Measurements from ENCODE around the gene SURF2. TPM values are rescaled to one million over a fixed set of nuclear protein-coding genes. Genes with fewer than 3 reads are reported as not detected.
A peak's percentile ranks its signal among the peaks of the same experiment; 100 is the strongest.

The SURF2 gene
- total and polyA plus RNA-seq, 9 of the 15 experiments (the other 6 are each of a cell fraction or from before 2014, with no cell fraction given), result 5.5 to 82.5 (median 21.3) TPM

DNA sequence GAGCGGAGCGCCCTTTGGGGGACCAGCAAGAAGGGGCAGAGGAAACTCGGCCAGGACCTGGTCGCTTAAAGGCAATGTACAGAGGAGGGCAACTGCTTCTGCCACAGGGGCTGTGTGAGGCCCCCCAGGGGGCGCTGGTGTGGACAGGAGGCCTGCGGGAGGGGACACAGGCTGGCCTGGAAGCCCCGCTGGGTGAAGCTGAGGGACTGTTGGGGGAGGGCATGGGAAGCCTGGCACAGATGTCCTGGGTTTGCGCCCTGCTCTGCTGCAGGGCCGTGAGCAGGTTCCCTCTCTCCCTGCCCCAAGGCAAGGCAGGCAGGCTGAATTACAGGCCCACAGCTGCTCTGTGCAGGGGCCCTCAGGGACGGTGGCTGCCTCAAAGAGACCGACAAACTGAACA, 13.8 kb upstream of the SURF2 start:
- H3K9me3 ChIP-seq (replicated peaks; ENCODE audit: control insufficient read depth, insufficient read depth, low read depth, low read length), result no peaks in the 10 kb centered on the region
- peaks cover 82% of the 10 kb centered on the region for H3K36me3 ChIP-seq (ENCODE audit: control insufficient read depth, insufficient read depth, low read length)
- WGBS (ENCODE audit: insufficient coverage, low coverage, missing lambda C conversion rate), result 82% methylated on average over 10 of the region's 11 CpGs
- ChIA-PET POLR2A (interaction anchor here (0.9 to 1.8 kb wide), 5 partner anchors 9 to 64 kb away, joined by 3 to 5 read pairs (median 5); no protein-coding TSS in a partner anchor), CTCF (ENCODE audit: low intra/inter-chr PET ratio) (no interaction called here)
- ATAC-seq, result peak; percentile 36
- H3K27ac ChIP-seq (ENCODE audit: extremely low read depth, low read depth, low read length), result no peak overlapping the region
- peak overlapping the region in 1 of 2 experiments; percentile 61; a peak in 1 of 4 replicates for H3K9ac ChIP-seq (ENCODE audit: insufficient read depth in 1 of 2, low read depth in 2 of 2, low read length in 2 of 2)
- BruUV-seq (replicated peaks), result no TSS peak
- H4K20me1 ChIP-seq (replicated peaks; ENCODE audit: control insufficient read depth, insufficient read depth, low read length), result peaks cover 2% of the 10 kb centered on the region; the same call in 1 of the 2 replicates
- no peaks in the 10 kb centered on the region for H3K27me3 ChIP-seq (ENCODE audit: control insufficient read depth in 2 of 2, insufficient read depth in 2 of 2, low read length in 2 of 2)
- no peak overlapping the region for H2AFZ ChIP-seq (ENCODE audit: low read depth, low read length)
- in situ Hi-C loops (cut with MboI) (no loop called here), intact Hi-C loops (cut with micrococcal nuclease) (no loop called here)
- H3K4me3 ChIP-seq, result no peak overlapping the region
- no peak overlapping the region for H3K4me2 ChIP-seq (ENCODE audit: insufficient read depth, low read length)
- no peak for FAIRE-seq
- DNase-seq (ENCODE audit: extremely low read depth in 1 of 4, low spot score in 3 of 4), result no peak
- TF ChIP-seq, protein P1, sequence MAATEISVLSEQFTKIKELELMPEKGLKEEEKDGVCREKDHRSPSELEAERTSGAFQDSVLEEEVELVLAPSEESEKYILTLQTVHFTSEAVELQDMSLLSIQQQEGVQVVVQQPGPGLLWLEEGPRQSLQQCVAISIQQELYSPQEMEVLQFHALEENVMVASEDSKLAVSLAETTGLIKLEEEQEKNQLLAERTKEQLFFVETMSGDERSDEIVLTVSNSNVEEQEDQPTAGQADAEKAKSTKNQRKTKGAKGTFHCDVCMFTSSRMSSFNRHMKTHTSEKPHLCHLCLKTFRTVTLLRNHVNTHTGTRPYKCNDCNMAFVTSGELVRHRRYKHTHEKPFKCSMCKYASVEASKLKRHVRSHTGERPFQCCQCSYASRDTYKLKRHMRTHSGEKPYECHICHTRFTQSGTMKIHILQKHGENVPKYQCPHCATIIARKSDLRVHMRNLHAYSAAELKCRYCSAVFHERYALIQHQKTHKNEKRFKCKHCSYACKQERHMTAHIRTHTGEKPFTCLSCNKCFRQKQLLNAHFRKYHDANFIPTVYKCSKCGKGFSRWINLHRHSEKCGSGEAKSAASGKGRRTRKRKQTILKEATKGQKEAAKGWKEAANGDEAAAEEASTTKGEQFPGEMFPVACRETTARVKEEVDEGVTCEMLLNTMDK (IDR thresholded peaks at IDR 0.05; ENCODE audit: borderline replicate concordance, insufficient read depth, low read depth, low read length, poor library complexity, severe bottlenecking), result peak; percentile 81
- TF ChIP-seq JUND (IDR thresholded peaks at IDR 0.05; ENCODE audit: borderline replicate concordance, low read depth, low read length) (no peak), JUND (tag; IDR thresholded peaks at IDR 0.05; ENCODE audit: borderline replicate concordance, low read depth, low read length) (no peak), RBFOX2 (IDR thresholded peaks at IDR 0.05; ENCODE audit: low read depth, low read length) (0 out of 2 replicates have a peak, but pooled peaks have one; percentile 3), POLR2G (IDR thresholded peaks at IDR 0.05; ENCODE audit: low read depth, low read length) (peak; percentile 46; the same call in 1 of the 2 replicates)
- TF ChIP-seq, protein P2, sequence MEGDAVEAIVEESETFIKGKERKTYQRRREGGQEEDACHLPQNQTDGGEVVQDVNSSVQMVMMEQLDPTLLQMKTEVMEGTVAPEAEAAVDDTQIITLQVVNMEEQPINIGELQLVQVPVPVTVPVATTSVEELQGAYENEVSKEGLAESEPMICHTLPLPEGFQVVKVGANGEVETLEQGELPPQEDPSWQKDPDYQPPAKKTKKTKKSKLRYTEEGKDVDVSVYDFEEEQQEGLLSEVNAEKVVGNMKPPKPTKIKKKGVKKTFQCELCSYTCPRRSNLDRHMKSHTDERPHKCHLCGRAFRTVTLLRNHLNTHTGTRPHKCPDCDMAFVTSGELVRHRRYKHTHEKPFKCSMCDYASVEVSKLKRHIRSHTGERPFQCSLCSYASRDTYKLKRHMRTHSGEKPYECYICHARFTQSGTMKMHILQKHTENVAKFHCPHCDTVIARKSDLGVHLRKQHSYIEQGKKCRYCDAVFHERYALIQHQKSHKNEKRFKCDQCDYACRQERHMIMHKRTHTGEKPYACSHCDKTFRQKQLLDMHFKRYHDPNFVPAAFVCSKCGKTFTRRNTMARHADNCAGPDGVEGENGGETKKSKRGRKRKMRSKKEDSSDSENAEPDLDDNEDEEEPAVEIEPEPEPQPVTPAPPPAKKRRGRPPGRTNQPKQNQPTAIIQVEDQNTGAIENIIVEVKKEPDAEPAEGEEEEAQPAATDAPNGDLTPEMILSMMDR (IDR thresholded peaks at IDR 0.05 in 2 of 3, conservative IDR thresholded peaks at IDR 0.05 in 1 of 3; ENCODE audit: insufficient read depth in 2 of 3, low read depth in 1 of 3, low read length in 3 of 3), result peak; percentile 37 to 50 (median 40); a peak in 4 of 6 replicates
- H3K79me2 ChIP-seq (ENCODE audit: control insufficient read depth, insufficient read depth, low read length), result peaks cover 23% of the 10 kb centered on the region
- no peaks in the 10 kb centered on the region for H3K9me1 ChIP-seq (ENCODE audit: control insufficient read depth, insufficient read depth, low read length)
- peaks cover 9 to 34% of the 10 kb centered on the region in 2 experiments; a peak in 4 of 5 replicates for H3K4me1 ChIP-seq (replicated peaks in 1 of 2; ENCODE audit: control insufficient read depth in 2 of 2, insufficient read depth in 2 of 2, low read length in 2 of 2)
